ENCODE measurements around the gene C1QTNF12.

Gene C1QTNF12

GRCh38 chr1:1281533-1282321, 35.2 kb upstream of the C1QTNF12 start:
- no peak for DNase-seq

GRCh38 chr1:1280782-1281481, 34.4 kb upstream of the C1QTNF12 start:
- DNase-seq: no peak

GRCh38 chr1:1279028-1279427, 32.5 kb upstream of the C1QTNF12 start:
- no peak for DNase-seq

- no peak for DNase-seq
Measured at GRCh38 chr1:1278620-1279019, 32.1 kb upstream of the C1QTNF12 start.

- no peak for DNase-seq
Measured at GRCh38 chr1:1275836-1276235, 29.3 kb upstream of the C1QTNF12 start.

DNA sequence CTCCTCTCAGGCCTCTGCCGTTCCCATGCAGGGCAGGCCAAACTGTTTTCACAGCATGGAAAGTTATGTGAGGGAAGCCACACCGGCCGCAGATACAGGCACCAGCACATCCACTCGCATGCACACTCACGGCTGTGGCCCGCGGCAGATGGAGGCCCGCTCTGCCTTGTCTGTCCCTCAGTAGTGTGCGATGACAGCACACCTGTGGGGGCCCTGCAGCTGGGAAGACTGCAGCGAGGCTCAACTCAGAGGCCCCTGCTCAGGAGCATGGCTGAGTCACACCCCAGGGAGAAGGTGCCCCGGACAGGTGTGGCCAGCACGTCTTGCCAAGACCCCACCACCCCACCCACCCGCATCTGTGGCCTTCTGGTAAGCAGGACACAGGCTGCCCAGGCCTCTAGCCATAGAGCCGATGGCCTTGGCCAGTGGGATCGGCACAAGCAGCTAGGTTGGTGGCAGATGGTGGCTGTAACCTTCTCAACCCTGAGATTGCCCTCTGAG, 28.5 kb upstream of the C1QTNF12 start:
- DNase-seq: no peak

DNA sequence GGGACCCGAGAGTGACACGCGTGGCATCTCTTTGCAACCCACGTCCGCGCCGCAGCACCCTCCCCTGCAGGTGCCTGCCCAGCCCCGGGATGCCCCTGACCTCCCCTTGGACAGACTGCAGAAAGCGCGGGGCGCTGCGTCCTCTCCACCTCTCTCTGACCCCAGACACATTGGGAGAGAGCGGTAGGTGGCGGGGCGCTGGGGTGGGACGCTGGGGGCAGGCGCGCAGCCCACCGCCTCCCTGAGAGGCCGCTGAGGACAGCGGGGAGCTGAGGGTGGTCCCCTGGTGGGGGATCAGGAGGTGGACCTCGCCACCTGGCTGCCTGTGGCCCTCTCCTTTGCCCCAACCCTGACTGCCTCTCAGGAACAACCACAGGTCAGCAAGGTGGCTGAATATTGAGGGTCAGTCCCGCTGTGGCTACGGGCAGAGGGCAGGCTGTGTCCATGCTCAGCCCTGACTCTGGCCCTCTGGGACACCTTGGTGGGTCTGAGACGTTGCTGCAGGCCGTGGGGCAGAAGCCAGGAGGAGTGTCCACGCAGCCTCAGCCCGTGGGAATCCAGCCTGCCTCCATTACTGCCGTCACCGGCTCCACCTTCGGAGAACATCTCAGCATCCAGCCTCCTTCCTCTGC, 27.9 kb upstream of the C1QTNF12 start:
- no peak for DNase-seq

GRCh38 chr1:1273512-1274298, 27.2 kb upstream of the C1QTNF12 start, which contains the start of gene UBE2J2:
Gene UBE2J2, minus strand, starts transcription at chr1:1273854. Its CDS starts 5,862 bp downstream, at chr1:1267992.
- peak; percentile 46 to 94 for DNase-seq

GRCh38 chr1:1273209-1273511, 26.6 kb upstream of the C1QTNF12 start:
- DNase-seq: no peak

DNA sequence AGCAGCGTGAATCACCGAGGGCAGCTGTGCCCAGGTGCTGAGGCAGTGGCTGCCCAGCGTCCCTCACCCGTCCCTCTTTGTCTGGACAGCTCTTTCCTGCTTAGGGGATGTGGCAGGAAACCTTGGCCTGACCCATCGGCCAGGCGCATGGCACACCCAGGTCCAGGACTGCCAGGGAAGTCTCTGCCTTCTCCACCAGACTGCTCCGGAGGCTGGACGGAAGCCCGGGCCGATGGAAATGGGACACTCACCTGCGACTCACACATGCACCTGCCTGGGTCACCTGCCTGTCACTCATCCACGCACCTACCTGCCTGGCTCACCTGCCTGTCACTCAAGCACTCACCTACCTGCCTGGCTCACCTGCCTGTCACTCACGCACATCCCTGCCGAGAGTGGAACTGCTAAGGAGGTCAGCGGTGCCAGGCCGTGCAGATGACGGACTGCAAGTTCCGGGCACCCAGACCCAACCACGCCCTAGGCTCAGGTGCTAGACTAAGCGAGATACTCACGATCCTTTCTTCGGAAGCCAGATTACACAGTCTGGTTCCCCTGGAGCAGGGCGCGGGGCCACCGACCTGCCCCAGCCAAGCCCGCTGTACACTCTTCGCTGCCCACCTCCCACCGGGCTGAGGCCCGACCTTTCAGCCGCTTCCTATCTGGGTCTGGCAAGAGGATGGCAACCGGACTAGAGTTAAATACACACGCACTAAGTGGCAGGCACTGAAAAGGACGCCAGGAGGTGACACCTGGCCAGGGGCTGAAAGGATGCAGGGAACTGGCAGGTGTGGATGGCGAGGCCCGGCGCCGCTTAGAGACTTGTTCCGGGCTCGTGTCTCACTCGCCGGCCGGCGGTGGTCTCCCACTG, 26.1 kb upstream of the C1QTNF12 start:
- DNase-seq: no peak

GRCh38 chr1:1270813-1271212, 24.3 kb upstream of the C1QTNF12 start:
- DNase-seq: no peak

DNA sequence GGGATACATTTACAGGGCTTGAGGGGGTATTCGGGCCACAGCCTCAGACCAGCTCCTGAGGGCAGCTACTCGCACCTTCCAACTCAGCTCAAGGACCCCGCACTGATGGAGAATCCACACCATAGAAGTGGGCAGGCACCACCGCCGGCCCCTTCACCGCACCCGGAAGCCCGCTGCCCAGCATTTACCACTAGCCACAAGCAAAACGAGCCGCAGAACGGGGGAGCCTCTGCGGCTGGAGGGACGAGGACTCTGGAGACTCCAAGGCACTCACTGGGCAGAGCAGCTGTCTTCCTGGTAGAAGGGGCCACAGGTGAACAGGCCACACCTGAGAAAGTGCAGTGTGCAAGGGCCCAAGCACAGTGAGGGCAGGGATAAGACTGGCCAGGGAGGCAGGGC, 21.8 kb upstream of the C1QTNF12 start:
- DNase-seq: no peak

DNA sequence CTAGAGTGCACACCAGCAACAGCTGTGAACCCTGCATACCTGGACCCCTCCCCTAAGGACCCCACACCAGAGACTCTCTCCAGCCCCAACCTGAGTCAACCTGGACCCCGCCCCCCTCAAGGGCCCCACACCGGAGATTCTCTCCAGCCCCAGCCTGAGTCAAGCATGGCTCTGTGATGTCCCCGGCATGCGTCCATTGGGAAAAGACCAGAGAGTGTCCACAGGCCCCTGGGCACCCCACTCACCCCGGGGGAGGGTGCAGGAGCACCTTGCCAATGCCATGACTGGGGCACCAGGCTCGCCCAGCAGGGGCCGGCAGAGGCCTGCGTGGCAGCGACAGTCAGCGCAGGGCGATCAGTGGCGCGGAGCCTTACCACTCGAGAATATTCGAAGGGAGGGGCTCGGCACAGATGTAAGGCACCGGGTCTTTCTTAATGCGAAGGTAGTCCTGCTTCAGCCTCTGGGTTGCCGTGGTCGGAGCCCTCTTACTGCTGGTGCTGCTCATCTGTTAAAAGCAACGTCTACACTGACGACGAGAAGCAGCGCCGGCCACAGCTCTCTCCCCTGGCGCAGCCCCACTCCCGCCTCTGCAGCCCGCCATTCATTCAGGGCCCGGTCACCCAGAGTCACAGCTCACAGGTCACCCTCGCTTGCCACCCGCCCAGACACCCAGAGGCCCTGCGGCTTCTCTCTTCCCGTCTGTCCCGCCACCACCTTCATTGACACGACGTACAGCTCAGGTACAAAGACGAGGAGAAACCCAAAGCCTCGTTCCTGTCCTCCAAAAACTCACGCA, 21.2 kb upstream of the C1QTNF12 start:
- DNase-seq: no peak

GRCh38 chr1:1264868-1265272, 18.3 kb upstream of the C1QTNF12 start:
- no peak for DNase-seq

DNA sequence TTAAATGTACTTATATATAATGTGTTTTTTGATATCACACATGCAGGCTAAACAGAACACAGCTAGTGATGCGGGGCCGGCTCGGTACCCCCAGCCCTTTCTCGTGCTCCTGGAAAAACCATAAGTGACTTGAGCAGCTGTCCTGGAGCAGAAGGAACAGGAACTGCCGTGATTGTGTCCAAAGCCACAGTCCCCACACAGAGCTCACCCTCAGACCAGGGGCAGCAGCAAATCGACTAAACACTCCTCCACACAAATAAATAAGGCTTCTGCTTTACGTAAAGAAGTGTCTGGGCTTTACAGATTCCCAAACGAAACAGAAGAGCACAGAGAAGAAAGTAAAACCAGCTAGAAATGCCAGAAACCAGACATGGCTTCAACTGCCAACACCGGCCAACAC, 17.5 kb upstream of the C1QTNF12 start:
- DNase-seq: no peak

- DNase-seq: no peak
Measured at GRCh38 chr1:1262758-1263157, 16.2 kb upstream of the C1QTNF12 start.

DNA sequence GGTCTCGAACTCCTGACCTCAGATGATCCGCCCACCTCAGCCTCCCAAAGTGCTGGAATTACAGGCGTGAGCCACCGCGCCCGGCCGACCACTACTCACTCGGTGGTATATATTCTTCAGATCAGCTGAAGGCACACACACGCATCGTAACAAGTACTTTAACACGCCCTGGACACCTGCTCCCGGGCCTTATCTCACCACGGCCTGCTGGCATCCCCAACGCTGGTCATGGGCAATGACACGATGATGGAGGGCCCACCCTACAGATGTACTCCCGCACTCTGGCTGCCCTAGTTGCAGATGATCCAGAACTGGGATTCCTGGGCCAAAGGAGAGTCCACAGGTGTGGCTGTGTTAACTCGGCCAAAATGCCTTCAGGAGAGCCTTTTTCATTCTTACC, 15.5 kb upstream of the C1QTNF12 start:
- DNase-seq: no peak

- DNase-seq: no peak
Measured at GRCh38 chr1:1260843-1261560, 14.5 kb upstream of the C1QTNF12 start.

GRCh38 chr1:1259951-1260600, 13.6 kb upstream of the C1QTNF12 start:
- no peak for DNase-seq

DNA sequence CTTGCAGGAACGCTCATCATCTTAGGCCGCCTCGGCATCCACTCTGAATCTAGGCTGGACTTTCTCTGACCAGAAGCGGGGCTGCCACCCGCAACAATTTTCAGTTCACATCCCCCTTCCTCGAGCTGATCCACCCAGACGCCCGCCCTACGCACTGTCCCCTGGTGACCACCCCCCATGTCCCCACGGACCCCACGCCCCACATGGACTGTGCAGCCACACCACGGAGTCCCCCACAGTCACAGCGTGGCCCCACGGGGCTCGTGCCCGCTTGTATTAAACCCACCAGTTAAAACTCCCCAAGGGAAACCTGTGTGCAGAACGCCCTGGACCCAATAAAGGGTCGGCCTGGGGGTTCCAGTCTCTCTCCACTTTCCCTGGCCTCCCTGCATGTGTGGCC, 13.0 kb upstream of the C1QTNF12 start:
- no peak for DNase-seq

All from NCI-H526 (cell line).